AG08396 (cell line): Measurements from ENCODE around the gene LOC101059915.

ENCODE experiments used
- DNase-seq: peaks from one replicate; pipeline ENCODE4 v3.0.0; 2012; ENCODE audit warnings: low spot score, mixed read lengths

The LOC101059915 gene

GRCh38 chrX:71667328-71668247 is at the start of gene LOC101059915:
TSS of gene LOC101059915 (plus strand) at chrX:71667546.
- no peak for DNase-seq

DNA sequence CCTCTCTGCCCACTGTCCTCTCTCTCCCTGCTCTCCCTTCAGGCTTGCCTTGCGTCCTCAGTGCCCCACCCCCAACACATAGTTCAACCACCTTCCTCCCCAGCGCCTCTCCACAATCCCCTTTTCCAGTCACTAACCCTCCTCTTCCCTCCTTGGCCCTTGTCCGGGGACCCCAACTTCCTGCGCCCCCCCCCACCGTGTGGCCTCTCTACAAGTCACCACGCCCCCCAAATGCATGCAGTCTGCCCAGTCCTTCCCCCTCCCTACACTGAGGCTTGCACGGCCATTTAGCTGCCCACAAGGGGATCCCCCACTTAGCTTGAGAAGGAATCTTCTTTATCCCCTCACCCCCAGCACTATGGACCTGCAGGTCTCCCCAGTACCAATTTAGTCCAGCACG is 49.6 kb upstream of the LOC101059915 start:
- no peak for DNase-seq

GRCh38 chrX:71618303-71618721 is 49.0 kb upstream of the LOC101059915 start, which contains the start of gene CXCR3:
TSS of gene CXCR3 (minus strand) at chrX:71618511. CDS start at chrX:71618449, 62 bp downstream.
- no peak for DNase-seq

DNA sequence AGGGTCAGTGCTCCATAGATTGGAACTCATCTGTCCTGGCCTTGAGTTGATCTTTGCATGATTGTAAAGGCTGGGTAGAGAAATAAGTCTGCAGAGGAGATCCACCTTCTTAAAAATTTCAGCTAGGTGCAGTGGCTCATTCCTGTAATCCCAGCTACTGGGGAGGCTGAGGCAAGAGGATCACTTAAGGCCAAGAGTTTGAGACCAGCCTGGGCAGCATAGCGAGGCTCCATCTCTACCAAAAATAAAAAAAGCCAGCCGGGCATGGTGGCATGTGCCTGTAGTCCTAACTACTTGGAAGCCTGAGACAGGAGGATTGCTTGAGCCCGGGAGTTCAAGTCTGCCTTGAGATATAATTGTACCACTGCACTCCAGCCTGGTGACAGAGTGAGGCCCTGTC is 48.6 kb upstream of the LOC101059915 start:
- DNase-seq = no peak

DNA sequence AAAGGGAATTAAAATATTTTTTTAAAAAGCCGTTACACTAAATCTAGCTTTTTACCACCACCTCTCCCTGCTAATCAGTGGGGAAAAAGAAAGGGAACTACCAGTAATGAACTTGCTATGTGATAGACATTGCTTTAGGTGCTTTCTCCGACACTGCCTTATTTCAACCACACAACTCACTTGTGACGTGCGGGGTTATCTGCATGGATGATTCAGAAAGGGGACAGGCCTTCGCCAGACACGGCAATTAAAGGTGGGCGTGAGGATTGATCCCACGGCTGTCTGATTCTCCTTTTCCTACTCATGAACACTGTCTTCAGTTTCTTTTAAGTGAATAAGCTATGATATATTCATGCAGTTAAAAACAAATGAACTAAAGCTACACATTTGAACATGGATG is 48.2 kb upstream of the LOC101059915 start:
- no peak for DNase-seq

GRCh38 chrX:71619986-71620385 is 47.4 kb upstream of the LOC101059915 start:
- no peak for DNase-seq

DNA sequence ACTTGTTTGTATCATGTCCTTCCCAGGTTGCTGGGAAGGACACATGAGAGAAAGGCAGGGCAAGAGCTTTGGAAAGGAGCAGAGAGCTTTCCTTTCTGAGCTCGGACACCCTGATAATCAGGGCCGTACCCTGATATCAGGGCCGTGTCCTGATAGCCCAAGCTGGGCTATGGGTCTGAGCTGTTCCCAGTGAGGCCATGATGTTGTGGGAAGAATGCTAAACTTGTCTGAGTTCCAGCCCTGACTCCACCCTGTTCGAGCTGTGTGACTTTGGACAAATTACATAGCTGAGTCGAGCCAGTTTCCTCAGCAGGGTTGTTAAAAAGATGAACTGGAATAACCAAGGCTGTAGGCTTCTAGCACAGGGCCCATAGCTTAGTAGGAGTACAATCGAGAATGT is 45.7 kb upstream of the LOC101059915 start:
- DNase-seq = peak; percentile 38

DNA sequence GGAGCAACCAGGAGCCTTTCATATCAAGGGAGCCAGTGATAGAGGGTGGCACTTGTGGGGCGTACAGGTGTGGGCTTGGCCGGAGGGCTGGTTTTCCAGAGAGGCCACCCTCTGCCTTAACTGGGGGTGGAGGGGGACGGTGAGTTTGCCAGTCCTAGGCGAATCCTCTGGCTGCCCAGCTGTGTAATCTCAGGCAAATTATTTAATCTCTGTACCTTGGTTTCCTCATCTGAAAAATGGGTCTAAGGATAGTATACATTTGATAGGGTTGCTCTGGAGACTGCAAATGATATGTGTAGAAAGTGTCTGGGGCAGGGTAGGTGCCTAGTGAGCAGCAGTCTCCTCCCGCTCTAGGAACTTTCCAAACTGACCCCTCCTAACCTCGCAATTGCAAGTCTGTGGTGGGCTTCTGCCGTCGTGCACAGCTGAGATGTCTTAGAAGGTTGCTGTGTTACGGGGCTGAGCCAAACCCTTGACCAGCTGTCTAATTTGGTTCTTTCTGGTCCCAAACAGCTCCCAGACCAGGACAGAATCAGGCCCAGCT is 45.2 kb upstream of the LOC101059915 start:
- DNase-seq = no peak

- peak; percentile 81 for DNase-seq
These were observed 44.5 kb upstream of the LOC101059915 start for GRCh38 chrX:71622576-71623450.

GRCh38 chrX:71623714-71624113 is 43.6 kb upstream of the LOC101059915 start:
- DNase-seq = no peak

DNA sequence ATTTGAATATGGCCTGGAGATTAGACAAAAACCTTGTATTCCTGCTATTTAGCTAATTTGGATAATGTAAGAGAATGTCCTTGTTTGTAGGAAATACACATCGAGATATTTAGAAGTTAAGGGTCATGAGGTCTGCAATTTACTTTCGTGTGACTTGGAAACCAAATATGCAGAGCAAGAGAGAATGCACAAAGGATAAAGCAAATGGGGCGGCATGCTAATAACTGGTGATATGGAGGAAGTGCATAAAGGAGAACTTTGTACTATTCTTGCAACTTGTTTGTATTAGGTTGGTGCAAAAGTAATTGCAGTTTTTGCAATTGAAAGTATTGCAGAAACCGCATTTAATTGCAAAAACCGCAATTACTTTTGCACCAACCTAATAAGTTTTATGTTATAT is 41.9 kb upstream of the LOC101059915 start:
- no peak for DNase-seq

DNA sequence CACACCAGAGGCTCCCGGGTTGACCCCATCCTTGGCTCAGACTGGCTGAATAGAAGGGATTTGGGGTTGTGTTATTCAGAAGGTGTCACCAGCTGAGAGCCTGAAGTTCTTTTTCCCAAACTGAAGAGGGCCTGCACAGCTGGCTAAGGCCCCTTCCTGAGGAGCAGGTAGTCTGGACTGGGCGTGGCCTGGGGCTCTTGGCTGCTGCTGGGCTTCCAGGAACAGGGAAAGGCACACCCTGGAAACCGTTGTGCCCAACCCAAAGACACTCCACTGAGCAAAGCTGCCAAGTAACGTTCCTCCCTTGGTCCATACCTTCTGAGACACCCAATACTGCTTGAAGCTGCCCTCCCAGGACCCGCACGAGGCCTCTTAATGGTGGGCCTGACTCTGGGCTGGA is 40.8 kb upstream of the LOC101059915 start:
- DNase-seq = no peak

DNA sequence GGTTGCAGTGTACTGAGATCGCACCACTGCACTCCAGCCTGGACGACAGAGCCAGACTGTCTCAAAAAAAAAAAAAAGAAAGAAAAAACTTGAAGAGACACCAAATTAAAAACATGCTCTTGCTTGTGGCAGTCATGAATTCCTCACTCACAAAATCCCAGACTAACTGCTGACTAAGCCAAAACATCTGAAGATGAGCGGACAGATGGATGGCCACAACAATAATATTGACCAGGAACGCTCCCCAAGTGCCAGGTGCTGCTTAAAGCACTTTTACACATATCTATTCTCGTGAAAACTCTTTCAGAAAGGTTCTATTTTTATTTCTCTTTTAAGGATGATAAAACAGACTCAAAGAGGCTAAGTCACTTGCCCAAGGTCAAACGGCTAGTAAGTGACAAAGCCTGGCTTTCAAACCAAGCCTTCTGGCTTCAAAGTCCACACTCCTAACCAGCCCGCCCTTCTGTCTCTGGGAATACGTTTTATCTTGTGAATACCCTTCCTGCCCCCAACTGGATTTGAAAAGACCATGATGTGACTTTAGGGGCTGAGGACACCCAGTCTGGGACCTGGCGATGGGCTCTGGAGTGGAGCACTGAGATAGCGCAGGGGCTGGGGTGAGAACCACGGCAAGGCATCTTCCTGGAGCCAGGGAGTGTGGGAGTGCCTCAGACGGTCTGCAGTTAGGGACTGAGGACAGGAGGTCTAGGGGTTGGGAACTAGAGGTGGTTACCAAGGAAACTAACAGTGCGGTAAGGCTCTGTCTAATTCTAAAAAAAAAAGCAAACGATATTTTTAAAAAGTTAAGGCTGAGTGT is 39.5 kb upstream of the LOC101059915 start:
- DNase-seq = no peak

GRCh38 chrX:71629467-71629866 is 37.9 kb upstream of the LOC101059915 start:
- no peak for DNase-seq

DNA sequence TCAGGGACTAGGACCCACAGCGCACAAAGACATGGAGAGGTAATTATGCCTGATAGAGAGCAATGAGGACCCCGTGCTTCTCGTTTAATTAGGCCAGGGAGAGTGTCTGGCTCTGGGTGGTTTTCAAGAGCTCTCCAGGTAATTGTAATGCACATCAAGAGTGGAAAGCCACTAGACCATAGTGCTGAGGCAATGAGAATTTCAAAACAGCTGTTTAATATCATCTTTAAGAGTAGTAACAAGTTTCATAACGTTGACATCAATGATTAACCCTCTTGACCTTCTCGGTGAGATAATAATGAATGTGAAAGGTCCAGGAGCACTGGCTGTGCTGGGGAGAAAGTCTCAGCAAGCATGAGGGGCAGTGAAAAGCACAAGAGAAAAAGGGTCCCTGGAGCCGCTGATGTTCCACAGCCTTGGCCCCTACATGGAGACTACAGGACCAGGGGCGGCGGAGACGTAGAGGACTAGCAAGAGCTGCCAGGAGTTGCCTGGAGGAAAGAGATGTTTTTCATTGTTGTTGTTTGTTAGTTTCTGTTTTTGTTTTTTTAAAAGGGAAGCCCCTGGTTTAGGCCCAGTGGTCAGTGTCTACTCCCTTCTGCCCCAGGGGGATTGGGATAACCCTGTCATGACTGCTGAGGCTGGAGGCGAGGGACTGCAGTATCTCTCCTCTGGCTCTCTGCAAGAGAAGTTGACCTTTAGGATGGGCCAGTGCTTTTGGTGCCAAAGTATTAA is 34.3 kb upstream of the LOC101059915 start:
- no peak for DNase-seq

- DNase-seq = no peak
These were observed 33.0 kb upstream of the LOC101059915 start for GRCh38 chrX:71634366-71634765.

DNA sequence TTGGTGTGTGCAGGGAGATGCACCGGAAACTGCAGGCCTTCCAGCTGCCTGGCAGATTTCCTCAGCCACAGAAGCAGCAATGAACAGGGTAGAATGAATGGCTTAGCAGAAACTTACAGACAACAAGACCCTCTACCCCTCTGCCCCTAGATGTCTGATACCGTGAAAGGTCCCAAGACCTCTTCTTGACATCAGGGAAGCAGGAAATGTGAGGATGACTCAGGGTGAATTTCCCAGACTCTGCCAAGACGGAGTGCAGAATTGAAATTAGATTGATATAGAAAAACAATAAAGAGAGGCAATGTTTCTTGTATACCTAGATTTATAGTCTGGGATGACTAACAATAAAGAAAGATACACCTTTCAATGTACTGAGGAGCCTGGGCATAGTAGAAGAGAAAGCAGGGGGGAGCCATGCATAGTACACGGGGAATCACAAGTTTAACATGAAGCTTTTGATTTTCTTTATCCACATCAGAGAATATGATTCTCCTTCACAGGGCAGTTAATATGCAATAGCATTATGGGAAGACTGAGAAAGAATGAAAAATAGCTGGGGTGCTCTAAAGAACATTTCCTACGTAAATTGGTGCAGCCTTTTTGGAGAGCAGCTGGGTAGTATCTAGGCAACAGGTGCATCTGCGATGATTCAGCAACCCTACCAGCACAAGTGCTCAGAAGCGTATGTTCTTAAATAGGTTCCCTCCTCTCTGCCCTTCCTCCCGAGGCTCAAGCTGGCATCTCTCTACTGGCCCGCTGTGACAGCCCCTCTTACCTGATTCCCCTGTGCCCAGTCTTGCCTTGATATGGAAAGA is 30.7 kb upstream of the LOC101059915 start:
- no peak for DNase-seq

DNA sequence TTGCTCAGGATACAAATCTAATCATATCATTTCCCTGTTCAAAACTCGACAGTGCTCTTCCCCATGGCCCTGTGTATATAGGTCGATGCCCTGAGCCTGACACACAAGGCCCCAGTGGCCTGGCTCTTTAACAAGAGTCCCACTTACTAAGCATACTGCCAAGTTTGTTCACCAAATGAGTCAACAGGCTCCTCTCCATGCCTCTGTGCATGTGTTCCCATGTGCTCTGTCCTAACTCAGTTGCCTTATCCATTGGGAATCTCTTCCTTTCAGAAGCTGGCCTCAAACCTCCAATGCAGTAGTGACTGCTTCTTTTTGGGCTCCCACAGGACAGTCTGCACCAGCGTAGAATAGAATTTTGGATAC is 30.1 kb upstream of the LOC101059915 start:
- DNase-seq = no peak

DNA sequence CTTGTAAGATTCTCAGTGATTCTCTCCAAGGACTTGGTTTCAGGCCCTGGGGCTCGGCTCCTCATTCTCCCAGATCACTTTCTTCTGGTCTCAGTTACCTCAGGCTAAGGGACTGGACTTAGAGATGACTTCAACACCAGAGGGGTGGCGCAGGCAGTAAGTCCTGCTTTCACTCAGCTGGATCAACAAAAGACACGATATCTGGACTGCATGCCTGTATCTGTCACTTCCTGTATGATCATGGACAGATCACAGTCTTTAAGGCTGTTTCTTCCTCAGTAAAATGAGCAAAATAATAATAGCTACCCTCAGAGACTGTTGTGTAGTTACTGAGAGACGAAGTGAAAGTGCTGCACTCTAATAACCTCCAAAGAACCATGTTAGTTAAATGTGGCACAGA is 29.5 kb upstream of the LOC101059915 start:
- no peak for DNase-seq

DNA sequence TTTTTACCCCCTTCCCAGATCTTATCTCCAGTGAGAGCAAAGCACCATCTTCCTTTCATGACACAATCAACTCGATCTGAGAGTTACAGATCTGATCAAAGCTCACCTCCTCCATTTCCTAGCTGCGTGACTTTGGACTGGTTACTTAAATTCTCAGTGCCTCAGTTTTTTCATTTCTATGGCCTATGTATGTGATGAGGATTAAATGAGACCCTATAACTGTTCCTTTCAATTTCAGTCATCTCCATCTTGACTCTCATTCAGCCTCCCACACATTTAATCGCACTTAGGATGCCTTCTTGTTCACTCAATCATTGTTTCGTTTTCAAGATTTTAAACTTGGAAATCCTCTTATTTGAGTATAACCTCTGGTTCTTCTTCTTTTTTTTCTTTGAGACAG is 28.9 kb upstream of the LOC101059915 start:
- no peak for DNase-seq
